DOHH2 (cell line): ENCODE data around the gene CYB561A3.

Experiments used
- H3F3A ChIP-seq: fragments of 200-600 bp; sonication (generic), shearing (Covaris generic); 2 replicates; pipeline ENCODE4 v1.6.0; 2016; ENCODE audit warnings: antibody characterized with exemption, mild to moderate bottlenecking; ENCODE audit not compliant: control insufficient read depth, insufficient read depth
- H3K27ac ChIP-seq: fragments of 200-600 bp; sonication (generic); 2 replicates; pipeline ENCODE4 v1.5.1; 2014; ENCODE audit warnings: low read depth, mild to moderate bottlenecking, low read length, moderate library complexity
- H3K27me3 ChIP-seq: fragments of 200-600 bp; sonication (generic); 2 replicates; pipeline ENCODE4 v1.6.1; 2014; ENCODE audit warnings: mild to moderate bottlenecking, low read length, mixed read lengths; ENCODE audit not compliant: control insufficient read depth
- H3K36me3 ChIP-seq: fragments of 200-600 bp; sonication (generic); 2 replicates; pipeline ENCODE4 v1.6.1; 2014; ENCODE audit warnings: mild to moderate bottlenecking, low read length, moderate library complexity, mixed read lengths; ENCODE audit not compliant: control insufficient read depth
- H3K4me1 ChIP-seq: fragments of 200-600 bp; sonication (generic); 2 replicates; pipeline ENCODE4 v1.6.1; 2014; ENCODE audit warnings: mild to moderate bottlenecking, low read length, mixed read lengths; ENCODE audit not compliant: control insufficient read depth
- H3K4me2 ChIP-seq: fragments of 200-600 bp; sonication (generic); 2 replicates; pipeline ENCODE4 v1.6.0; 2014; ENCODE audit warnings: mild to moderate bottlenecking, low read length, moderate library complexity
- H3K4me3 ChIP-seq: fragments of 200-600 bp; sonication (generic); 2 replicates; pipeline ENCODE4 v1.5.1; 2014; ENCODE audit warnings: mild to moderate bottlenecking, low read length, mixed read lengths
- H3K79me2 ChIP-seq: fragments of 200-600 bp; sonication (generic); 2 replicates; pipeline ENCODE4 v1.6.1; 2014; ENCODE audit warnings: mild to moderate bottlenecking, low read length, mixed read lengths; ENCODE audit not compliant: control insufficient read depth
- H3K9me2 ChIP-seq: fragments of 200-600 bp; sonication (generic); replicated peaks from 2 replicates; pipeline ENCODE4 v1.6.1; 2014; ENCODE audit warnings: mild to moderate bottlenecking, low read length, mixed read lengths; ENCODE audit not compliant: control insufficient read depth
- H3K9me3 ChIP-seq: fragments of 200-600 bp; sonication (generic); 2 replicates; pipeline ENCODE4 v1.6.1; 2014; ENCODE audit warnings: antibody characterized with exemption, low read length, mixed read lengths; ENCODE audit not compliant: control insufficient read depth, insufficient read depth
- H4K20me1 ChIP-seq: fragments of 200-600 bp; sonication (generic); 2 replicates; pipeline ENCODE4 v1.6.0; 2014; ENCODE audit warnings: low read depth, mild to moderate bottlenecking, antibody characterized with exemption, low read length, moderate library complexity; ENCODE audit not compliant: control insufficient read depth, insufficient read depth
- CTCF ChIP-seq: fragments of 200-600 bp; sonication (generic); IDR thresholded peaks from one replicate; pipeline ENCODE4 v1.5.1; 2014; ENCODE audit warnings: antibody characterized with exemption, mild to moderate bottlenecking, low read depth, low read length; ENCODE audit not compliant: poor library complexity, severe bottlenecking
- EZH2phosphoT487 ChIP-seq: fragments of 200-600 bp; sonication (generic); IDR thresholded peaks from 2 replicates; pipeline ENCODE4 v1.6.1; 2017; ENCODE audit warnings: borderline replicate concordance, mild to moderate bottlenecking, antibody characterized with exemption, low read length, moderate library complexity, mixed read lengths

Gene CYB561A3

DNA sequence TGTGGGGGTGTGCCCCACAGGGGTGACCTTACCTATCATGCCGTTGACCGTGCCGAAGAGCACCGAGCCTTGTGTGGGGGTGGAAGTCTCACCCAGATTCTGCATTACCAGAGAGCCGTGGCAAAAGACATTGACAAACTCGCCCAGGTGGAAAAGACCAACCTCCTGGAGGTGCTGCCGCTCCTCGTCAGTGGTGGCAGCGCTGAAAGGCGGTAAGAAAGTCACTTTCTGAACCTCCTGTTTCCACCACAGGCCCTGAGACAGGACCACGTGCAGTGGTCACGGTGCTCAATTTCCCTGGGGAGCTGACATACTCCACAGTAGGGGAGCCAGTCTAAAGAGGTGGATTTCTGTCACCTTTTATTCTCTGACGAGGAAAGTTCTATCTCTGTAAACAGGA, 59.1 kb downstream of the CYB561A3 start:
- Histone ChIP-seq H3K9me2 (no peaks in the 10 kb centered on the region), H3K4me3 (no peak overlapping the region), H3K4me2 (no peak overlapping the region), H3K27me3 (no peaks in the 10 kb centered on the region), H3K9me3 (no peaks in the 10 kb centered on the region), H3K27ac (no peak overlapping the region), H3K4me1 (no peaks in the 10 kb centered on the region), H3F3A (peaks cover 9% of the 10 kb centered on the region), H4K20me1 (no peaks in the 10 kb centered on the region; the same call in 1 of the 2 replicates), H3K36me3 (peaks cover 96% of the 10 kb centered on the region), H3K79me2 (no peaks in the 10 kb centered on the region)
- TF ChIP-seq CTCF (no peak), EZH2phosphoT487 (no peak)
